Activated naive CD8-positive, alpha-beta T cell treated with anti-CD3 and anti-CD28 coated beads for 36 hours (primary cell): ENCODE data around the gene DNAJA2. TPM values are rescaled to one million over a fixed set of nuclear protein-coding genes. Genes with fewer than 3 reads are reported as not detected.
A peak's percentile ranks its signal among the peaks of the same experiment; 100 is the strongest.
"Not testable (repeated sequence)": the region's sequence is repeated elsewhere in the genome, so short reads cannot be mapped to it uniquely, and the experiment has no call there.

Experiments
- DNase-seq: peaks from one replicate; pipeline ENCODE4 v3.0.0; 2021
- H3K27ac Mint-ChIP-seq: one replicate; pipeline ENCODE4 v1.8.0; 2022; ENCODE audit warnings: mild to moderate bottlenecking, moderate library complexity, mixed read lengths
- H3K27me3 Mint-ChIP-seq: one replicate; pipeline ENCODE4 v1.8.0; 2022; ENCODE audit warnings: mild to moderate bottlenecking, mixed read lengths
- H3K36me3 Mint-ChIP-seq: one replicate; pipeline ENCODE4 v1.8.0; 2021; ENCODE audit warnings: mild to moderate bottlenecking, mixed read lengths
- H3K4me1 Mint-ChIP-seq: one replicate; pipeline ENCODE4 v1.8.0; 2021; ENCODE audit warnings: mixed read lengths
- H3K4me3 Mint-ChIP-seq: one replicate; pipeline ENCODE4 v1.8.0; 2022; ENCODE audit warnings: mild to moderate bottlenecking, moderate library complexity, mixed read lengths
- H3K9me3 Mint-ChIP-seq: one replicate; pipeline ENCODE4 v1.8.0; 2022; ENCODE audit warnings: mixed read lengths
- total RNA-seq, 2 experiments: library from RNA; stranded (reverse); gene quantifications; one replicate each; pipeline ENCODE4 v1.2.3, GENCODE V29; 2021

Gene DNAJA2
- 100 to 1,000 TPM; 104 TPM for total RNA-seq

- peak; percentile 93 for DNase-seq
- Mint-ChIP-seq H3K9me3 (no peaks in the 10 kb centered on the region), H3K36me3 (peaks cover 34% of the 10 kb centered on the region), H3K4me3 (peak within 1 kb of the TSS; percentile 99), H3K27ac (peak within 1 kb of the TSS; percentile 98), H3K27me3 (no peaks in the 10 kb centered on the region), H3K4me1 (peaks cover 50% of the 10 kb centered on the region)
Measured at GRCh38 chr16:46973207-46973995, at the start of gene DNAJA2. DNAJA2 (minus strand) TSS chr16:46973674; CDS start chr16:46973572, 102 bp downstream.

GRCh38 chr16:47019568-47019967, 46.1 kb upstream of the DNAJA2 start:
- Mint-ChIP-seq H3K9me3 (no peaks in the 10 kb centered on the region), H3K4me1 (peaks cover 19% of the 10 kb centered on the region), H3K4me3 (no peak overlapping the region), H3K27me3 (peaks cover 2% of the 10 kb centered on the region), H3K36me3 (no peaks in the 10 kb centered on the region), H3K27ac (no peak overlapping the region)
- DNase-seq = no peak

- Mint-ChIP-seq H3K4me1 (peaks cover 19% of the 10 kb centered on the region), H3K27ac (no peak overlapping the region), H3K27me3 (peaks cover 2% of the 10 kb centered on the region), H3K36me3 (no peaks in the 10 kb centered on the region), H3K4me3 (no peak overlapping the region), H3K9me3 (no peaks in the 10 kb centered on the region)
- DNase-seq = peak; percentile 61
Measured at GRCh38 chr16:47018223-47018891, 44.9 kb upstream of the DNAJA2 start.

DNA sequence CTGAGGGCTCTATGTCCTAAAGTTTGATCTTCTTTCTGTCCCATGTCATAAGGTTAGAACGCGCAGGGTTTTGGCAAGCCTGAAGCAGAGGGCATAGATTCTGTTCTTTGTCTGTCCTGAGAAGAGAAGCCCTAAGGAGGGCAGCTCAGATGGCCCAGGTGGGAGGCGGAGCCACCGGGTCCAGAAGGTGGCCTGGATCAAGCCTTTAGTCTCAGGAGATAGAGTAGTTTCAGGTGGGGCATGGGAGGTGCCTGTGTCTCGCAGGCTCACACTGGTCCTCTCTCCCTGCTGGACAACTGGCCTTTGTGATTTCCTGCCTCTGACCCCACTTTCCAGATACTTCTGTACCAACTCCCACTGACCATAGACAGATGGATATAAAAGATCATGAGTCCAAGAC, 44.2 kb upstream of the DNAJA2 start:
- Mint-ChIP-seq H3K27ac (no peak overlapping the region), H3K4me1 (peaks cover 19% of the 10 kb centered on the region), H3K27me3 (peaks cover 2% of the 10 kb centered on the region), H3K9me3 (no peaks in the 10 kb centered on the region), H3K36me3 (no peaks in the 10 kb centered on the region), H3K4me3 (no peak overlapping the region)
- DNase-seq = no peak

GRCh38 chr16:47016700-47017133, 43.2 kb upstream of the DNAJA2 start:
- peak overlapping the region; percentile 14 for H3K27ac Mint-ChIP-seq
- H3K4me3 Mint-ChIP-seq = no peak overlapping the region

DNA sequence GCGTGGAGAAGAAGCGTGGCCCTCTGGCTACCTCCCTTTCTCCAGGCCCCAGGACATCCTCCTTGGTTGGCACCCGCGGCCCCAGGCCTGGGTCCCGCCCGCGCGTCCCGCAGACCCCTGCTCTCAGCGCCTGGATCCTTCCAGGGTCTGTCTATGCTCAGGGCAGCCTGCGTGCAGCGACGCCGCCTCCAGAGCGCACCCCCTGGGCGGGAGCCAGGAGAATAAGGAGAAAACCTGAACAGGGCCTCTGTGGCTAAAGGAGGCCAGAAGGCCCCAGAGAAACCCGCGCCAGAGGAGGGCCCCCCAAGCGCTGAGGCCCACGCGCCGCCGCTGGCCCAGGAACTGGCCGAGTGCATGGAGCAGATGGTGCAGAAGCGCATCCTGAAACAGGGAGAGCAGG, 40.4 kb upstream of the DNAJA2 start:
- DNase-seq = no peak
- Mint-ChIP-seq H3K36me3 (no peaks in the 10 kb centered on the region), H3K27me3 (peaks cover 2% of the 10 kb centered on the region), H3K27ac (no peak overlapping the region), H3K9me3 (no peaks in the 10 kb centered on the region), H3K4me1 (peaks cover 19% of the 10 kb centered on the region), H3K4me3 (no peak overlapping the region)

More at GRCh38 chr16:47016700-47017133, 43.2 kb upstream of the DNAJA2 start:
- peak; percentile 17 for DNase-seq
- Mint-ChIP-seq H3K36me3 (no peaks in the 10 kb centered on the region), H3K9me3 (no peaks in the 10 kb centered on the region), H3K4me1 (peaks cover 19% of the 10 kb centered on the region), H3K27me3 (peaks cover 2% of the 10 kb centered on the region)

GRCh38 chr16:47013172-47013571, 39.7 kb upstream of the DNAJA2 start:
- Mint-ChIP-seq H3K4me3 (no peak overlapping the region), H3K27ac (no peak overlapping the region), H3K27me3 (no peaks in the 10 kb centered on the region), H3K9me3 (no peaks in the 10 kb centered on the region), H3K36me3 (no peaks in the 10 kb centered on the region), H3K4me1 (peaks cover 17% of the 10 kb centered on the region)
- no peak for DNase-seq

GRCh38 chr16:47010812-47011211, 37.3 kb upstream of the DNAJA2 start:
- H3K4me3 Mint-ChIP-seq = not testable (repeated sequence)

GRCh38 chr16:47008612-47009011, 35.1 kb upstream of the DNAJA2 start:
- no peaks in the 10 kb centered on the region for H3K36me3 Mint-ChIP-seq
- peaks cover 4% of the 10 kb centered on the region for H3K27me3 Mint-ChIP-seq
- H3K27ac Mint-ChIP-seq = no peak overlapping the region
- H3K9me3 Mint-ChIP-seq = no peaks in the 10 kb centered on the region
- DNase-seq = no peak
- H3K4me3 Mint-ChIP-seq = no peak overlapping the region
- H3K4me1 Mint-ChIP-seq = peaks cover 2% of the 10 kb centered on the region

More at GRCh38 chr16:47010812-47011211, 37.3 kb upstream of the DNAJA2 start:
- not testable (repeated sequence) for H3K36me3 Mint-ChIP-seq, H3K9me3 Mint-ChIP-seq, H3K4me1 Mint-ChIP-seq, H3K27me3 Mint-ChIP-seq, DNase-seq, H3K27ac Mint-ChIP-seq

- Mint-ChIP-seq H3K36me3 (no peaks in the 10 kb centered on the region), H3K27me3 (peaks cover 4% of the 10 kb centered on the region), H3K4me3 (no peak overlapping the region), H3K27ac (no peak overlapping the region), H3K9me3 (no peaks in the 10 kb centered on the region), H3K4me1 (peaks cover 2% of the 10 kb centered on the region)
- no peak for DNase-seq
Measured at GRCh38 chr16:47008174-47008573, 34.7 kb upstream of the DNAJA2 start.

DNA sequence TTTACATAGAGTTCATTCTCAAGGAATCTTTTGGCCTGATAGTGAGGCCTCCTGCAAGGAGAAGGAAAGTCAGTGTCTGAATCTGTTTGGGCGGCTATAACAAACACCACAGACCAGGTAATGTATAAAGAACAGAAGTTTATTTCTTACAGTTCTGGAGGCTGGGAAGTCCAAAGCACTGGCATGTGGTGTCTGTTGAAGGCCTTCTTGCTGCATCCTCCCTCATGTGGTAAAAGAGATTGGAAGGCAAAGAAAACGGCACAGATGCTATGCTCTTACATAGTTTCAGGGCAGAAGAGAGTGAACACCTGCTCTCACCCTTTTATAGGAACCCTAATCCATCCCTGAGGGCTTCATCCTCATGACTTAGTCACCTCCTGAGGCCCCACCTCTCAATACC, 31.2 kb upstream of the DNAJA2 start:
- H3K36me3 Mint-ChIP-seq = no peaks in the 10 kb centered on the region
- H3K4me3 Mint-ChIP-seq = no peak overlapping the region
- no peak for DNase-seq
- peaks cover 2% of the 10 kb centered on the region for H3K4me1 Mint-ChIP-seq
- peaks cover 7% of the 10 kb centered on the region for H3K27me3 Mint-ChIP-seq
- no peaks in the 10 kb centered on the region for H3K9me3 Mint-ChIP-seq
- no peak overlapping the region for H3K27ac Mint-ChIP-seq

- H3K4me1 Mint-ChIP-seq, H3K27ac Mint-ChIP-seq, DNase-seq, H3K4me3 Mint-ChIP-seq, H3K36me3 Mint-ChIP-seq, H3K9me3 Mint-ChIP-seq, H3K27me3 Mint-ChIP-seq: not testable (repeated sequence)
Measured at GRCh38 chr16:47000066-47000465, 26.6 kb upstream of the DNAJA2 start.

GRCh38 chr16:46997844-46998243, 24.4 kb upstream of the DNAJA2 start:
- Mint-ChIP-seq H3K27ac (no peak overlapping the region), H3K4me3 (no peak overlapping the region), H3K36me3 (no peaks in the 10 kb centered on the region), H3K9me3 (no peaks in the 10 kb centered on the region), H3K27me3 (peaks cover 5% of the 10 kb centered on the region), H3K4me1 (peaks cover 5% of the 10 kb centered on the region)
- no peak for DNase-seq

- Mint-ChIP-seq H3K36me3 (no peaks in the 10 kb centered on the region), H3K4me1 (peaks cover 5% of the 10 kb centered on the region), H3K27ac (no peak overlapping the region), H3K9me3 (no peaks in the 10 kb centered on the region), H3K4me3 (no peak overlapping the region), H3K27me3 (peaks cover 3% of the 10 kb centered on the region)
- DNase-seq = no peak
Measured at GRCh38 chr16:46996952-46997458, 23.5 kb upstream of the DNAJA2 start.

DNA sequence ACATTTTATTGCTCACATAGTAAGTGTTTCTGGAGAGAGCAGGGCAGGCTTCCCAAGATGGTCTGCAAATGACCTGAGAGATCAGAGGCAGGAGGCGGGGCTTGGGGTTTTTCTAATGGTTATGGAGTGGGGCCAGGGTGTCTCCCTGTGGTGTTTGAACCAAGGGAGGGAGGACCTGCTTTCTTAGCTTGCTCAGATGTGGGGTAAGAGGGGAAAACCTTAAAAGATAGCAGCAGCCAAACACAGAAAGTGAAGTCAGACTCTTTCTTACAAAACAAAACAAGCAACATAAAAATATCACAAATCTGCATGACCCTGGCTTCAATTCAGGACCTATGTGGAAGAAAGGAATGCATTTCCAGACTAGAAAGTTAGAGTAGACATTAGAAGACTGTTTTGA, 22.9 kb upstream of the DNAJA2 start:
- no peak overlapping the region for H3K27ac Mint-ChIP-seq
- no peaks in the 10 kb centered on the region for H3K9me3 Mint-ChIP-seq
- H3K4me1 Mint-ChIP-seq = peaks cover 5% of the 10 kb centered on the region
- H3K4me3 Mint-ChIP-seq = no peak overlapping the region
- no peaks in the 10 kb centered on the region for H3K36me3 Mint-ChIP-seq
- DNase-seq = peak; percentile 57
- H3K27me3 Mint-ChIP-seq = peaks cover 3% of the 10 kb centered on the region
